IPS-18a (cell line): Measurements from ENCODE around the gene CNTN2.

Source experiments
- H3K27ac ChIP-seq: one replicate; pipeline ENCODE4 v1.5.1; 2013; ENCODE audit warnings: low read length
- H3K27me3 ChIP-seq: one replicate; pipeline ENCODE4 v1.6.1; 2013; ENCODE audit warnings: mild to moderate bottlenecking, low read length; ENCODE audit not compliant: control insufficient read depth, insufficient read depth
- H3K36me3 ChIP-seq: one replicate; pipeline ENCODE4 v1.6.1; 2013; ENCODE audit warnings: low read depth, low read length; ENCODE audit not compliant: control insufficient read depth
- H3K4me1 ChIP-seq: one replicate; pipeline ENCODE4 v1.6.1; 2013; ENCODE audit warnings: low read depth, low read length; ENCODE audit not compliant: control insufficient read depth
- H3K4me3 ChIP-seq: one replicate; pipeline ENCODE4 v1.5.1; 2013; ENCODE audit warnings: low read length
- H3K9ac ChIP-seq: one replicate; pipeline ENCODE4 v1.6.1; 2013; ENCODE audit warnings: mild to moderate bottlenecking, low read length, moderate library complexity
- H3K9me3 ChIP-seq: one replicate; pipeline ENCODE4 v1.6.1; 2013; ENCODE audit warnings: low read depth, low read length; ENCODE audit not compliant: control insufficient read depth

CNTN2 gene

GRCh38 chr1:205057808-205058575, 15.0 kb downstream of the CNTN2 start:
- no peak overlapping the region for H3K4me3 ChIP-seq
- no peaks in the 10 kb centered on the region for H3K36me3 ChIP-seq
- H3K4me1 ChIP-seq, result peaks cover 3% of the 10 kb centered on the region
- no peaks in the 10 kb centered on the region for H3K9me3 ChIP-seq
- no peak overlapping the region for H3K27ac ChIP-seq
- H3K9ac ChIP-seq, result no peak overlapping the region
- no peaks in the 10 kb centered on the region for H3K27me3 ChIP-seq

GRCh38 chr1:205058853-205059252, 15.8 kb downstream of the CNTN2 start:
- Histone ChIP-seq H3K4me3 (no peak overlapping the region), H3K27me3 (no peaks in the 10 kb centered on the region), H3K36me3 (no peaks in the 10 kb centered on the region), H3K4me1 (peaks cover 3% of the 10 kb centered on the region), H3K27ac (no peak overlapping the region), H3K9ac (no peak overlapping the region), H3K9me3 (no peaks in the 10 kb centered on the region)

- H3K4me3 ChIP-seq, result no peak overlapping the region
- H3K9me3 ChIP-seq, result no peaks in the 10 kb centered on the region
- no peaks in the 10 kb centered on the region for H3K36me3 ChIP-seq
These were observed 16.6 kb downstream of the CNTN2 start for GRCh38 chr1:205059660-205060059.

GRCh38 chr1:205060746-205061145, 17.7 kb downstream of the CNTN2 start:
- Histone ChIP-seq H3K9me3 (no peaks in the 10 kb centered on the region), H3K27ac (no peak overlapping the region), H3K36me3 (no peaks in the 10 kb centered on the region), H3K27me3 (no peaks in the 10 kb centered on the region), H3K4me3 (no peak overlapping the region), H3K9ac (no peak overlapping the region), H3K4me1 (peaks cover 3% of the 10 kb centered on the region)

More at GRCh38 chr1:205059660-205060059, 16.6 kb downstream of the CNTN2 start:
- H3K27me3 ChIP-seq, result no peaks in the 10 kb centered on the region
- no peak overlapping the region for H3K27ac ChIP-seq
- no peak overlapping the region for H3K9ac ChIP-seq
- H3K4me1 ChIP-seq, result peaks cover 3% of the 10 kb centered on the region

- H3K27me3 ChIP-seq, result no peaks in the 10 kb centered on the region
- no peaks in the 10 kb centered on the region for H3K36me3 ChIP-seq
- no peak overlapping the region for H3K9ac ChIP-seq
- no peak overlapping the region for H3K27ac ChIP-seq
- peaks cover 3% of the 10 kb centered on the region for H3K4me1 ChIP-seq
- no peaks in the 10 kb centered on the region for H3K9me3 ChIP-seq
- H3K4me3 ChIP-seq, result no peak overlapping the region
These were observed 18.2 kb downstream of the CNTN2 start for GRCh38 chr1:205061227-205061626.

- Histone ChIP-seq H3K4me1 (peaks cover 3% of the 10 kb centered on the region), H3K27me3 (no peaks in the 10 kb centered on the region), H3K27ac (no peak overlapping the region), H3K36me3 (no peaks in the 10 kb centered on the region), H3K9ac (no peak overlapping the region), H3K9me3 (no peaks in the 10 kb centered on the region), H3K4me3 (no peak overlapping the region)
These were observed 18.7 kb downstream of the CNTN2 start for GRCh38 chr1:205061665-205062069.

GRCh38 chr1:205062319-205062718, 19.3 kb downstream of the CNTN2 start:
- H3K4me3 ChIP-seq, result no peak overlapping the region

GRCh38 chr1:205062895-205063294, 19.9 kb downstream of the CNTN2 start:
- Histone ChIP-seq H3K27ac (no peak overlapping the region), H3K9ac (no peak overlapping the region), H3K4me3 (no peak overlapping the region), H3K27me3 (no peaks in the 10 kb centered on the region), H3K9me3 (no peaks in the 10 kb centered on the region), H3K4me1 (peaks cover 3% of the 10 kb centered on the region), H3K36me3 (no peaks in the 10 kb centered on the region)

More at GRCh38 chr1:205062319-205062718, 19.3 kb downstream of the CNTN2 start:
- Histone ChIP-seq H3K4me1 (peaks cover 3% of the 10 kb centered on the region), H3K9me3 (no peaks in the 10 kb centered on the region), H3K27ac (no peak overlapping the region), H3K27me3 (no peaks in the 10 kb centered on the region), H3K36me3 (no peaks in the 10 kb centered on the region), H3K9ac (no peak overlapping the region)

- Histone ChIP-seq H3K9me3 (no peaks in the 10 kb centered on the region), H3K4me3 (no peak overlapping the region), H3K36me3 (no peaks in the 10 kb centered on the region), H3K27ac (no peak overlapping the region), H3K9ac (no peak overlapping the region), H3K4me1 (peaks cover 3% of the 10 kb centered on the region), H3K27me3 (no peaks in the 10 kb centered on the region)
These were observed 21.3 kb downstream of the CNTN2 start for GRCh38 chr1:205064301-205064700.

- H3K27ac ChIP-seq, result no peak overlapping the region
- no peak overlapping the region for H3K4me3 ChIP-seq
- H3K4me1 ChIP-seq, result peaks cover 3% of the 10 kb centered on the region
- H3K27me3 ChIP-seq, result no peaks in the 10 kb centered on the region
- H3K9me3 ChIP-seq, result no peaks in the 10 kb centered on the region
- no peaks in the 10 kb centered on the region for H3K36me3 ChIP-seq
- no peak overlapping the region for H3K9ac ChIP-seq
These were observed 21.8 kb downstream of the CNTN2 start for GRCh38 chr1:205064741-205065316.

- Histone ChIP-seq H3K9ac (no peak overlapping the region), H3K27me3 (no peaks in the 10 kb centered on the region), H3K4me3 (no peak overlapping the region), H3K4me1 (peaks cover 3% of the 10 kb centered on the region), H3K27ac (no peak overlapping the region), H3K36me3 (no peaks in the 10 kb centered on the region), H3K9me3 (no peaks in the 10 kb centered on the region)
These were observed 22.7 kb downstream of the CNTN2 start for GRCh38 chr1:205065666-205066065.
